Measurements from ENCODE around the gene KLK5. TPM values are rescaled to one million over a fixed set of nuclear protein-coding genes. Genes with fewer than 3 reads are reported as not detected.

The KLK5 gene
- total and polyA plus RNA-seq, 2 of the 13 experiments (the other 11 are each of a cell fraction or from before 2014, with no cell fraction given) = not detected

DNA sequence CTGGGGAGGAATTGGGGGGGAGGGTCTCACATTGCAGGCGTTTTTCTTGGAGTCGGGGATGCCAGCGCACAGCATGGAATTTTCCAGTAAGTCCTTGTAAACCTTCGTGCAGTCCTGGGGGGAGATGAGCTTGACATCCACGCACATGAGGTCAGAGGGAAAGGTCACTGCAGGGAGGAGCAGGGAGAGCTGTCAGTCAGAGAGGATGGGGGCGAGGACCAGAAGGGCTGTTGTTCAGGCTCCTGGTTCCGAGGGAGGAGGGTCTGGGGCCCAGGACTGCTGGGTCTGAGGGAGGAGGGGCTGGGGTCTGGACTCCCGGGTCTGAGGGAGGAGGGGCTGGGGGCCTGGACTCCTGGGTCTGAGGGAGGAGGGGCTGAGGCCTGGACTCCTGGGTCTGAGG lies 26.9 kb upstream of the KLK5 start:
- H2AFZ ChIP-seq (ENCODE audit: low read length) = no peak overlapping the region
- ATAC-seq (no peak), FAIRE-seq (no peak), DNase-seq (ENCODE audit: low spot score) (no peak)
- no peak overlapping the region for H3K27ac ChIP-seq (ENCODE audit: extremely low read length, insufficient read depth, low read length)
- whole genome bisulfite sequencing (ENCODE audit: low lambda C conversion rate) = 15% methylated on average over 8 of the region's 8 CpGs
- no peak overlapping the region for H3K9ac ChIP-seq (ENCODE audit: insufficient read depth, low read depth, low read length)
- H3K9me3 ChIP-seq (ENCODE audit: low read length) = no peaks in the 10 kb centered on the region
- BruUV-seq (replicated peaks) = no TSS peak
- no peak overlapping the region for H3K4me2 ChIP-seq (ENCODE audit: low read depth, low read length)
- intact Hi-C loops (cut with micrococcal nuclease; ENCODE audit: unreplicated experiment) (no loop called here), in situ Hi-C loops (cut with HindIII; ENCODE audit: extremely low pct_ligation_motif_present, low pct_unique_long_range_greater_than_20kb) (no loop called here)
- no peaks in the 10 kb centered on the region for H3K4me1 ChIP-seq (ENCODE audit: insufficient read depth, low read length)
- no peaks in the 10 kb centered on the region for H4K20me1 ChIP-seq (ENCODE audit: insufficient read depth, low read length)
- ChIA-PET CTCF (ENCODE audit: low intra/inter-chr PET ratio, low total read pairs) (no interaction called here), POLR2A (no interaction called here)
- no peaks in the 10 kb centered on the region; a peak in 1 of 5 replicates for H3K27me3 ChIP-seq (ENCODE audit: control insufficient read depth in 1 of 2, insufficient read depth in 2 of 2, low read length in 2 of 2)
- TF ChIP-seq ZNF703 (CRISPR knock-in tag; IDR thresholded peaks at IDR 0.05; ENCODE audit: borderline replicate concordance) (no peak), CBFB (CRISPR knock-in tag; IDR thresholded peaks at IDR 0.05) (no peak), PHF5A (CRISPR knock-in tag; IDR thresholded peaks at IDR 0.05; ENCODE audit: low read depth, unreplicated experiment) (no peak), NONO (IDR thresholded peaks at IDR 0.05) (no peak), NONO (CRISPR knock-in tag; conservative IDR thresholded peaks at IDR 0.05) (no peak), NCOA2 (CRISPR knock-in tag; IDR thresholded peaks at IDR 0.05) (no peak), HOXA7 (CRISPR knock-in tag; IDR thresholded peaks at IDR 0.05) (no peak), ZNF766 (CRISPR knock-in tag; IDR thresholded peaks at IDR 0.05; ENCODE audit: borderline replicate concordance) (no peak), GATAD2A (CRISPR knock-in tag; IDR thresholded peaks at IDR 0.05) (no peak), SALL2 (CRISPR knock-in tag; IDR thresholded peaks at IDR 0.05) (no peak), ZNF180 (CRISPR knock-in tag; IDR thresholded peaks at IDR 0.05; ENCODE audit: borderline replicate concordance, low read depth) (no peak), IRX3 (CRISPR knock-in tag; IDR thresholded peaks at IDR 0.05; ENCODE audit: borderline replicate concordance, low read depth) (no peak), DNMT3B (CRISPR knock-in tag; conservative IDR thresholded peaks at IDR 0.05) (no peak), PAF1 (CRISPR knock-in tag; IDR thresholded peaks at IDR 0.05) (no peak), ZNF83 (CRISPR knock-in tag; IDR thresholded peaks at IDR 0.05; ENCODE audit: borderline replicate concordance) (no peak), TBX3 (IDR thresholded peaks at IDR 0.05; ENCODE audit: borderline replicate concordance) (no peak), KLF9 (CRISPR knock-in tag; IDR thresholded peaks at IDR 0.05; ENCODE audit: low read depth) (no peak), ARNTL (CRISPR knock-in tag; IDR thresholded peaks at IDR 0.05) (no peak)
- TF ChIP-seq, protein P1, sequence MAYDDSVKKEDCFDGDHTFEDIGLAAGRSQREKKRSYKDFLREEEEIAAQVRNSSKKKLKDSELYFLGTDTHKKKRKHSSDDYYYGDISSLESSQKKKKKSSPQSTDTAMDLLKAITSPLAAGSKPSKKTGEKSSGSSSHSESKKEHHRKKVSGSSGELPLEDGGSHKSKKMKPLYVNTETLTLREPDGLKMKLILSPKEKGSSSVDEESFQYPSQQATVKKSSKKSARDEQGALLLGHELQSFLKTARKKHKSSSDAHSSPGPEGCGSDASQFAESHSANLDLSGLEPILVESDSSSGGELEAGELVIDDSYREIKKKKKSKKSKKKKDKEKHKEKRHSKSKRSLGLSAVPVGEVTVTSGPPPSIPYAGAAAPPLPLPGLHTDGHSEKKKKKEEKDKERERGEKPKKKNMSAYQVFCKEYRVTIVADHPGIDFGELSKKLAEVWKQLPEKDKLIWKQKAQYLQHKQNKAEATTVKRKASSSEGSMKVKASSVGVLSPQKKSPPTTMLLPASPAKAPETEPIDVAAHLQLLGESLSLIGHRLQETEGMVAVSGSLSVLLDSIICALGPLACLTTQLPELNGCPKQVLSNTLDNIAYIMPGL (CRISPR knock-in tag; IDR thresholded peaks at IDR 0.05; ENCODE audit: borderline replicate concordance in 1 of 2, low read depth in 1 of 2) = no peak
- TF ChIP-seq, protein P2, sequence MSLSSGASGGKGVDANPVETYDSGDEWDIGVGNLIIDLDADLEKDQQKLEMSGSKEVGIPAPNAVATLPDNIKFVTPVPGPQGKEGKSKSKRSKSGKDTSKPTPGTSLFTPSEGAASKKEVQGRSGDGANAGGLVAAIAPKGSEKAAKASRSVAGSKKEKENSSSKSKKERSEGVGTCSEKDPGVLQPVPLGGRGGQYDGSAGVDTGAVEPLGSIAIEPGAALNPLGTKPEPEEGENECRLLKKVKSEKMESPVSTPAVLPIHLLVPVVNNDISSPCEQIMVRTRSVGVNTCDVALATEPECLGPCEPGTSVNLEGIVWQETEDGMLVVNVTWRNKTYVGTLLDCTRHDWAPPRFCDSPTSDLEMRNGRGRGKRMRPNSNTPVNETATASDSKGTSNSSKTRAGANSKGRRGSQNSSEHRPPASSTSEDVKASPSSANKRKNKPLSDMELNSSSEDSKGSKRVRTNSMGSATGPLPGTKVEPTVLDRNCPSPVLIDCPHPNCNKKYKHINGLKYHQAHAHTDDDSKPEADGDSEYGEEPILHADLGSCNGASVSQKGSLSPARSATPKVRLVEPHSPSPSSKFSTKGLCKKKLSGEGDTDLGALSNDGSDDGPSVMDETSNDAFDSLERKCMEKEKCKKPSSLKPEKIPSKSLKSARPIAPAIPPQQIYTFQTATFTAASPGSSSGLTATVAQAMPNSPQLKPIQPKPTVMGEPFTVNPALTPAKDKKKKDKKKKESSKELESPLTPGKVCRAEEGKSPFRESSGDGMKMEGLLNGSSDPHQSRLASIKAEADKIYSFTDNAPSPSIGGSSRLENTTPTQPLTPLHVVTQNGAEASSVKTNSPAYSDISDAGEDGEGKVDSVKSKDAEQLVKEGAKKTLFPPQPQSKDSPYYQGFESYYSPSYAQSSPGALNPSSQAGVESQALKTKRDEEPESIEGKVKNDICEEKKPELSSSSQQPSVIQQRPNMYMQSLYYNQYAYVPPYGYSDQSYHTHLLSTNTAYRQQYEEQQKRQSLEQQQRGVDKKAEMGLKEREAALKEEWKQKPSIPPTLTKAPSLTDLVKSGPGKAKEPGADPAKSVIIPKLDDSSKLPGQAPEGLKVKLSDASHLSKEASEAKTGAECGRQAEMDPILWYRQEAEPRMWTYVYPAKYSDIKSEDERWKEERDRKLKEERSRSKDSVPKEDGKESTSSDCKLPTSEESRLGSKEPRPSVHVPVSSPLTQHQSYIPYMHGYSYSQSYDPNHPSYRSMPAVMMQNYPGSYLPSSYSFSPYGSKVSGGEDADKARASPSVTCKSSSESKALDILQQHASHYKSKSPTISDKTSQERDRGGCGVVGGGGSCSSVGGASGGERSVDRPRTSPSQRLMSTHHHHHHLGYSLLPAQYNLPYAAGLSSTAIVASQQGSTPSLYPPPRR (CRISPR knock-in tag; IDR thresholded peaks at IDR 0.05; ENCODE audit: borderline replicate concordance) = no peak
- H3K79me2 ChIP-seq (ENCODE audit: insufficient read depth, low read length) = no peaks in the 10 kb centered on the region
- H3K4me3 ChIP-seq (replicated peaks in 1 of 3; ENCODE audit: insufficient read depth in 1 of 3, low read depth in 2 of 3, low read length in 3 of 3) = no peak overlapping the region
- H3K36me3 ChIP-seq (replicated peaks in 1 of 2; ENCODE audit: control insufficient read depth in 1 of 2, insufficient read depth in 2 of 2, low read length in 2 of 2) = no peaks in the 10 kb centered on the region
